Neural crest cell (in vitro differentiated cells): ENCODE data around the gene NDUFS8. TPM values are rescaled to one million over a fixed set of nuclear protein-coding genes. Genes with fewer than 3 reads are reported as not detected.

Experiments
- DNase-seq: peaks from one replicate; pipeline ENCODE4 v3.0.0; 2021; ENCODE audit warnings: low read depth, mixed read lengths, low spot score
- H3K27ac Mint-ChIP-seq: one replicate; pipeline ENCODE4 v1.8.0; 2021; ENCODE audit warnings: mild to moderate bottlenecking, mixed read lengths; ENCODE audit not compliant: unreplicated experiment
- H3K27me3 Mint-ChIP-seq: 2 replicates; pipeline ENCODE4 v1.8.0; 2021; ENCODE audit warnings: low read depth, mild to moderate bottlenecking, mixed read lengths
- H3K36me3 Mint-ChIP-seq: 2 replicates; pipeline ENCODE4 v1.8.0; 2021; ENCODE audit warnings: low read depth, mild to moderate bottlenecking, mixed read lengths
- H3K4me1 Mint-ChIP-seq: 2 replicates; pipeline ENCODE4 v1.8.0; 2021; ENCODE audit warnings: mixed read lengths
- H3K4me3 Mint-ChIP-seq: one replicate; pipeline ENCODE4 v1.8.0; 2021; ENCODE audit warnings: mild to moderate bottlenecking, mixed read lengths
- H3K9me3 Mint-ChIP-seq: 2 replicates; pipeline ENCODE4 v1.8.0; 2021; ENCODE audit warnings: mixed read lengths
- CTCF ChIP-seq: fragments of 200-600 bp; sonication (generic); conservative IDR thresholded peaks from 2 replicates; pipeline ENCODE4 v1.5.0; 2021; ENCODE audit warnings: antibody characterized with exemption, mild to moderate bottlenecking
- total RNA-seq: library from RNA; stranded (reverse); gene quantifications from 2 replicates; pipeline ENCODE4 v1.2.1, GENCODE V29; 2021

NDUFS8 gene
- total RNA-seq, 1 donor from 2014 or later = 150 TPM

GRCh38 chr11:68019486-68019885, 11.0 kb upstream of the NDUFS8 start:
- Mint-ChIP-seq H3K4me3 (no peak overlapping the region), H3K27ac (peak overlapping the region; percentile 35), H3K36me3 (peaks cover 2% of the 10 kb centered on the region), H3K27me3 (no peaks in the 10 kb centered on the region), H3K4me1 (peaks cover 28% of the 10 kb centered on the region), H3K9me3 (no peaks in the 10 kb centered on the region)
- TF ChIP-seq CTCF = no peak
- DNase-seq = no peak

- TF ChIP-seq CTCF = peak; percentile 46
- Mint-ChIP-seq H3K36me3 (peaks cover 9% of the 10 kb centered on the region), H3K27me3 (no peaks in the 10 kb centered on the region), H3K9me3 (peaks cover 5% of the 10 kb centered on the region), H3K4me1 (peaks cover 26% of the 10 kb centered on the region), H3K4me3 (peak overlapping the region; percentile 7), H3K27ac (no peak overlapping the region)
- no peak for DNase-seq
Observed at GRCh38 chr11:68020575-68020974, 9.9 kb upstream of the NDUFS8 start.

- Mint-ChIP-seq H3K4me1 (peaks cover 26% of the 10 kb centered on the region), H3K27ac (no peak overlapping the region), H3K9me3 (peaks cover 5% of the 10 kb centered on the region), H3K36me3 (peaks cover 9% of the 10 kb centered on the region), H3K27me3 (no peaks in the 10 kb centered on the region), H3K4me3 (no peak overlapping the region)
- peak; percentile 32 for TF ChIP-seq CTCF
- no peak for DNase-seq
Observed at GRCh38 chr11:68021167-68021787, 9.2 kb upstream of the NDUFS8 start.

GRCh38 chr11:68022531-68022930, 8.0 kb upstream of the NDUFS8 start:
- H3K4me3 Mint-ChIP-seq = no peak overlapping the region
- H3K27ac Mint-ChIP-seq = no peak overlapping the region
- H3K4me1 Mint-ChIP-seq = peaks cover 16% of the 10 kb centered on the region
- no peaks in the 10 kb centered on the region for H3K27me3 Mint-ChIP-seq
- peaks cover 5% of the 10 kb centered on the region for H3K9me3 Mint-ChIP-seq
- no peak for TF ChIP-seq CTCF
- no peak for DNase-seq
- peaks cover 9% of the 10 kb centered on the region for H3K36me3 Mint-ChIP-seq

GRCh38 chr11:68024508-68024907, 6.0 kb upstream of the NDUFS8 start:
- Mint-ChIP-seq H3K4me1 (peaks cover 16% of the 10 kb centered on the region), H3K9me3 (peaks cover 5% of the 10 kb centered on the region), H3K36me3 (peaks cover 9% of the 10 kb centered on the region), H3K27me3 (no peaks in the 10 kb centered on the region), H3K27ac (no peak overlapping the region), H3K4me3 (no peak overlapping the region)
- TF ChIP-seq CTCF = no peak
- DNase-seq = no peak
